Natural killer cell (primary cell): Measurements from ENCODE around the gene ABR. TPM values are rescaled to one million over a fixed set of nuclear protein-coding genes. Genes with fewer than 3 reads are reported as not detected.

Experiments
- ATAC-seq, 3 donors: fragments of 150-1000 bp in 2 of 3; fragments of 200-7000 bp in 1 of 3; cut with Tn5 transposase; 1 replicate in 1 of 3; 2 replicates in 2 of 3; pipeline ENCODE4 v1.10.0; 2021; ENCODE audit warnings: mild to moderate bottlenecking in 2 of 3, moderate library complexity in 2 of 3
- DNase-seq, 2 donors: peaks; one replicate each; pipeline versions ENCODE4 v3.0.0 to v3.0.0-alpha.2; 2013 to 2021; ENCODE audit warnings: mixed read lengths in 1 of 2
- H3K27ac ChIP-seq: one replicate; pipeline ENCODE4 v1.5.1; 2013; ENCODE audit warnings: mild to moderate bottlenecking, low read length
- H3K27me3 ChIP-seq: one replicate; pipeline ENCODE4 v1.6.1; 2013; ENCODE audit warnings: low read length; ENCODE audit not compliant: control insufficient read depth, insufficient read depth
- H3K36me3 ChIP-seq: one replicate; pipeline ENCODE4 v1.6.1; 2013; ENCODE audit warnings: low read length; ENCODE audit not compliant: control insufficient read depth, insufficient read depth
- H3K4me1 ChIP-seq: one replicate; pipeline ENCODE4 v1.6.1; 2013; ENCODE audit warnings: low read length; ENCODE audit not compliant: control insufficient read depth, insufficient read depth
- H3K4me3 ChIP-seq: one replicate; pipeline ENCODE4 v1.5.1; 2013; ENCODE audit warnings: low read length
- H3K9me3 ChIP-seq: one replicate; pipeline ENCODE4 v1.6.1; 2013; ENCODE audit warnings: low read length; ENCODE audit not compliant: control insufficient read depth, insufficient read depth
- H3K27ac Mint-ChIP-seq, 2 donors: one replicate each; pipeline ENCODE4 v1.8.0; 2022; ENCODE audit warnings: mild to moderate bottlenecking in 2 of 2, mixed read lengths in 2 of 2, moderate library complexity in 1 of 2
- H3K27me3 Mint-ChIP-seq, 2 donors: one replicate each; pipeline ENCODE4 v1.8.0; 2022; ENCODE audit warnings: low read depth in 2 of 2, mixed read lengths in 2 of 2
- H3K36me3 Mint-ChIP-seq: one replicate; pipeline ENCODE4 v1.8.0; 2022; ENCODE audit warnings: mixed read lengths
- H3K4me1 Mint-ChIP-seq, 2 donors: one replicate each; pipeline ENCODE4 v1.8.0; 2022; ENCODE audit warnings: mixed read lengths in 2 of 2
- H3K4me3 Mint-ChIP-seq: one replicate; pipeline ENCODE4 v1.8.0; 2022; ENCODE audit warnings: mild to moderate bottlenecking, moderate library complexity, mixed read lengths
- H3K9me3 Mint-ChIP-seq, 2 donors: one replicate each; pipeline ENCODE4 v1.8.0; 2022; ENCODE audit warnings: mixed read lengths in 2 of 2
- WGBS: methylation state at CpG from one replicate; pipeline ENCODE4 v1.1.7; 2013; ENCODE audit warnings: missing lambda C conversion rate; ENCODE audit not compliant: insufficient coverage; 5-methylcytosine and 5-hydroxymethylcytosine counted together
- intact Hi-C: fragments of 100-400 bp; cut with micrococcal nuclease; formaldehyde crosslinking; loops from one replicate; pipeline ENCODE4 v1.14.2; 2022
- total RNA-seq, 4 donors: library from RNA; stranded (reverse); fragments of 120-200 nt in 1 of 4; gene quantifications; one replicate each; pipeline versions ENCODE4 v1.2.3 to v1.2.4, GENCODE V29; 2013 to 2022
- TF ChIP-seq, protein P1 (sequence below): fragments of 200-600 bp; IDR thresholded peaks from one replicate; pipeline ENCODE4 v1.8.0; 2022; ENCODE audit warnings: antibody characterized with exemption

ABR gene
- total RNA-seq, 3 donors from 2014 or later (not counting 1 experiment from before 2014, with no cell fraction given), result 155 to 215 (median 163) TPM

DNA sequence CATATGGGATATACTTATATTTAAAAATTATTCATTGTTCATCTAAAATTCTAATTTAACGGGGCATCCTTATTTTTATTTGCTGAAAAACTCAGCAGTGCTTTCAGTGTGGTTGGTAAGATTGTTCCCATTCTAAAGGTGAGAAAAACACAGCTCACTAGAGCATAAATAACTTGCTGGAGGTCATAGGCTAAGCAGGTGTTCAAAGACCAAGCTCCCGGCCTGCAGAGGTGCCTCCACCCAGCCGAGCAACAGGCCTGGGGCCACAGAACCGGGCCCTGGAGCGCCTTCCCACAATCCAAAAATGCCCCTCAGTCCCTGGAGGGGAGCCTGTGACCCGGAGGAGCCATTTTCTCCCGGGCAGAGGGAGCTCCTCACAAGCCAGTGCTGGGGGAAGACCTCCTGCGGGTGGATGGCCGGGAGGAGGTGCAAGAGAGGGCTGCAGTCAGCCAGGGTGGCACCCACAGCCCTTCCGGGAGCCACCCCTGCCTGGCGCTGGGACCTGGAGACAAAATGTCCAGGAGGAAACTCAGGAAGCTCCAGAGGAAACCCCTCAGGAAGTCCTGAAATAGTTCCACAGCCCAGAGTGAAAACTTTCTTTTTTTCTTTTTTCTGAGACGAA, 14.7 kb downstream of the ABR start:
- Mint-ChIP-seq H3K4me1 (peaks cover 6% of the 10 kb centered on the region in 2 donors), H3K36me3 (no peaks in the 10 kb centered on the region), H3K4me3 (no peak overlapping the region), H3K9me3 (no peaks in the 10 kb centered on the region), H3K27me3 (no peaks in the 10 kb centered on the region), H3K27ac (no peak overlapping the region)
- intact Hi-C loops, result no loop called here
- DNase-seq (no peak), ATAC-seq (peak in 1 of 3 donors; percentile 53)
- TF ChIP-seq, protein P1, sequence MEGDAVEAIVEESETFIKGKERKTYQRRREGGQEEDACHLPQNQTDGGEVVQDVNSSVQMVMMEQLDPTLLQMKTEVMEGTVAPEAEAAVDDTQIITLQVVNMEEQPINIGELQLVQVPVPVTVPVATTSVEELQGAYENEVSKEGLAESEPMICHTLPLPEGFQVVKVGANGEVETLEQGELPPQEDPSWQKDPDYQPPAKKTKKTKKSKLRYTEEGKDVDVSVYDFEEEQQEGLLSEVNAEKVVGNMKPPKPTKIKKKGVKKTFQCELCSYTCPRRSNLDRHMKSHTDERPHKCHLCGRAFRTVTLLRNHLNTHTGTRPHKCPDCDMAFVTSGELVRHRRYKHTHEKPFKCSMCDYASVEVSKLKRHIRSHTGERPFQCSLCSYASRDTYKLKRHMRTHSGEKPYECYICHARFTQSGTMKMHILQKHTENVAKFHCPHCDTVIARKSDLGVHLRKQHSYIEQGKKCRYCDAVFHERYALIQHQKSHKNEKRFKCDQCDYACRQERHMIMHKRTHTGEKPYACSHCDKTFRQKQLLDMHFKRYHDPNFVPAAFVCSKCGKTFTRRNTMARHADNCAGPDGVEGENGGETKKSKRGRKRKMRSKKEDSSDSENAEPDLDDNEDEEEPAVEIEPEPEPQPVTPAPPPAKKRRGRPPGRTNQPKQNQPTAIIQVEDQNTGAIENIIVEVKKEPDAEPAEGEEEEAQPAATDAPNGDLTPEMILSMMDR, result no peak
- 32% methylated on average over 11 of the region's 12 CpGs for WGBS
- Histone ChIP-seq H3K27me3 (no peaks in the 10 kb centered on the region), H3K36me3 (no peaks in the 10 kb centered on the region), H3K9me3 (no peaks in the 10 kb centered on the region), H3K4me3 (no peak overlapping the region), H3K4me1 (peaks cover 7% of the 10 kb centered on the region), H3K27ac (no peak overlapping the region)

DNA sequence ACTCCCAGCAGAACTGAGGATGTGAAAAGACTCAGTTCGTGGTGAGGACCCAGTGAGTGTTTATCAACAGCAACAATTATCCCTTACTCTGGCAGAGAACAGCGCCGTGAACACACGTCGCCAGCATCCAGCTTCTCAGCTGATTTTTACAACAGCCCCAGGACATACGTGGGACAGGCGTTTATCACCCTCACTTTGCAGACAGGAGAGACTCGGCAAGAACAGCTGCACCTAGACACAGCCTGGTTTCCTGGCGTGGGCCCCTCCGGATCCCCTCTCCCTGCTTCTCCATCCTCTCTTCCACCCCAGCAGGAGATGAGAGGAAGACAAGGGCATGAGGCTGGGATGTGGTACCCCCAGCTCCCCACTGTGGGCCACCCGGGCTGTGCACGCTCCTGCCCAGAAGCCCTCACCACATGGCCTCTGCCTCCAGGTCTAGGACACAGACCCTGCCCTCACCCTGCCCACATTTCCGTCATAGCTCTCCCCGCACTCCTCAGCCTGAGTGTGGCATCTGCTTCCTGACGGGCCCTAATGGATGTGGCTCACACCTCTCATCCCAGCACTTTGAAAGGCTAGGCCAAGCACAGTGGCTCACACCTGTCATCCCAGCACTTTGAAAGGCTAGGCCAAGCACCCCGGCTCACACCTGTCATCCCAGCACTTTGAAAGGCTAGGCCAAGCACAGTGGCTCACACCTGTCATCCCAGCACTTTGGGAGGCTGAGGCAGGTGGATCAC, 17.5 kb downstream of the ABR start:
- Histone ChIP-seq H3K27me3 (no peaks in the 10 kb centered on the region), H3K27ac (no peak overlapping the region), H3K36me3 (peaks cover 5% of the 10 kb centered on the region), H3K9me3 (no peaks in the 10 kb centered on the region), H3K4me3 (no peak overlapping the region), H3K4me1 (peaks cover 7% of the 10 kb centered on the region)
- no peak overlapping the region for H3K27ac Mint-ChIP-seq
- TF ChIP-seq, protein P1, result no peak
- ATAC-seq (no peak), DNase-seq (no peak)
- no peaks in the 10 kb centered on the region for H3K36me3 Mint-ChIP-seq
- H3K4me3 Mint-ChIP-seq, result no peak overlapping the region
- H3K27me3 Mint-ChIP-seq, result no peaks in the 10 kb centered on the region
- H3K9me3 Mint-ChIP-seq, result no peaks in the 10 kb centered on the region
- H3K4me1 Mint-ChIP-seq, result peaks cover 7% of the 10 kb centered on the region in 2 donors
- intact Hi-C loops, result no loop called here
- 88% methylated on average over 14 of the region's 16 CpGs for whole genome bisulfite sequencing

DNA sequence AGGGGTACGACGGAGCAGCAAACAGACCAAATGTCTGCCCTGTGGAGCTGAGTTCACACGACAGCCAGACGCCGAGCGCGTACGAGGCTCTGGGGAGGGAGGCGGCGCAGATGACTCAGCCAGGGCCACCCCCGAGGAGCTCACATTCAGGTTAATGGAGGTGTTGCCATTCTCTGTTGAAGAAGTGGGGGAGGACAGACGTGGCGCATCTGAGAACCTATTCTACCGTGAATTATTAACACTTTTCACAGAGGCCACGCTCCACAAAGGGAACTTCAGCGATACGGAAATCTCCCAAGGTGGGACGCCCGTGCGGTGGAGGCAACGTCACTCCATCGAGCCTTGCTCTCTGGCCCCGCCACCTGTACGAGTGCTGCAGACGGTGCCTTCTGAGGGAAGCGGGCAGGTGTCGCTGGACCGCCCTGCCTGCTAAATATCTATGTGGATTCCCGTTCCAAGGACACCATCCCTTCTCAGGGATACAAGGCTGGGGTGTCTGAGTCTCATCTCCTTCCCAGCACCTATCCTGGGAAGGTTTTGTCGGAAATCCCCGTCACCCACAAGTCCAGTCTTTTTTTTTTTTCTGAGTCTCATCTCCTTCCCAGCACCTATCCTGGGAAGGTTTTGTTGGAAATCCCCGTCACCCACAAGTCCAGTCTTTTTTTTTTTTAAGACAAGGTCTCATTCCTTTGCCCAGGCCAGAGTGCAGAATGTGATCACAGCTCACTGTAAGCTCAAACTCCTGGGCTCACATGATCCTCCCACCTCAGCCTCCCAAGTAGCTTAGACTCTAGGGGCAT, 19.0 kb downstream of the ABR start:
- Mint-ChIP-seq H3K4me1 (peaks cover 7% of the 10 kb centered on the region in 2 donors), H3K27me3 (no peaks in the 10 kb centered on the region), H3K4me3 (no peak overlapping the region), H3K36me3 (no peaks in the 10 kb centered on the region), H3K27ac (no peak overlapping the region), H3K9me3 (no peaks in the 10 kb centered on the region)
- H3K27me3 ChIP-seq, result no peaks in the 10 kb centered on the region
- intact Hi-C loops, result no loop called here
- DNase-seq (no peak), ATAC-seq (no peak)
- TF ChIP-seq, protein P1, result no peak
- H3K27ac ChIP-seq, result no peak overlapping the region
- no peak overlapping the region for H3K4me3 ChIP-seq
- peaks cover 5% of the 10 kb centered on the region for H3K36me3 ChIP-seq
- H3K9me3 ChIP-seq, result no peaks in the 10 kb centered on the region
- peaks cover 7% of the 10 kb centered on the region for H3K4me1 ChIP-seq
- 95% methylated on average over 30 of the region's 32 CpGs for WGBS
